NCI-H82 treated with DMSO at 0.1 percent for 48 hours (cell line): Measurements from ENCODE around the gene THAP4.

ENCODE experiments used
- DNase-seq: peaks from one replicate; lab custom pipeline; 2025; ENCODE audit not compliant: unreplicated experiment; lab: John Stamatoyannopoulos, UW

THAP4 gene

DNA sequence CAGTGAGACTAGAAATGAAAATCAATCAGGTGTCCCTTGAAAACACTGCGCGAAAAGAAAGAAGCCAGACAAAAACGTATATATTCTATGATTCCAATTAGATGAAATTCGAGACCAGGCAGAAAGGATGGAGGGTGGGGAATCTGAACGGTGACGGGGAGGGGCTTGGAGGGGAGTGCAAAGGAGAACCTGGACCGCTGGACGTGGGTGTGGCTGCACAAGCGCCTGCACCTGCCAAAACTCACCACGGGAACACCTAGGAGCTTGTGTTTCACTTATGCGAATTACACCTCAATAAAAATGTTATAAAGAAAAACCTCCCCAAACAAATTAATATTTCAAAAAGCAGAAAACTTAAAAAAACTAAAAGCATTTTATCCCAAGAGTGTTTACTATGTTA, 21.9 kb downstream of the THAP4 start:
- DNase-seq: no peak

- no peak for DNase-seq
Observed at GRCh38 chr2:241613017-241613780, 23.8 kb downstream of the THAP4 start.

- DNase-seq: no peak
Observed at GRCh38 chr2:241612156-241613016, 24.6 kb downstream of the THAP4 start.

- DNase-seq: no peak
Observed at GRCh38 chr2:241611062-241611461, 25.9 kb downstream of the THAP4 start.

DNA sequence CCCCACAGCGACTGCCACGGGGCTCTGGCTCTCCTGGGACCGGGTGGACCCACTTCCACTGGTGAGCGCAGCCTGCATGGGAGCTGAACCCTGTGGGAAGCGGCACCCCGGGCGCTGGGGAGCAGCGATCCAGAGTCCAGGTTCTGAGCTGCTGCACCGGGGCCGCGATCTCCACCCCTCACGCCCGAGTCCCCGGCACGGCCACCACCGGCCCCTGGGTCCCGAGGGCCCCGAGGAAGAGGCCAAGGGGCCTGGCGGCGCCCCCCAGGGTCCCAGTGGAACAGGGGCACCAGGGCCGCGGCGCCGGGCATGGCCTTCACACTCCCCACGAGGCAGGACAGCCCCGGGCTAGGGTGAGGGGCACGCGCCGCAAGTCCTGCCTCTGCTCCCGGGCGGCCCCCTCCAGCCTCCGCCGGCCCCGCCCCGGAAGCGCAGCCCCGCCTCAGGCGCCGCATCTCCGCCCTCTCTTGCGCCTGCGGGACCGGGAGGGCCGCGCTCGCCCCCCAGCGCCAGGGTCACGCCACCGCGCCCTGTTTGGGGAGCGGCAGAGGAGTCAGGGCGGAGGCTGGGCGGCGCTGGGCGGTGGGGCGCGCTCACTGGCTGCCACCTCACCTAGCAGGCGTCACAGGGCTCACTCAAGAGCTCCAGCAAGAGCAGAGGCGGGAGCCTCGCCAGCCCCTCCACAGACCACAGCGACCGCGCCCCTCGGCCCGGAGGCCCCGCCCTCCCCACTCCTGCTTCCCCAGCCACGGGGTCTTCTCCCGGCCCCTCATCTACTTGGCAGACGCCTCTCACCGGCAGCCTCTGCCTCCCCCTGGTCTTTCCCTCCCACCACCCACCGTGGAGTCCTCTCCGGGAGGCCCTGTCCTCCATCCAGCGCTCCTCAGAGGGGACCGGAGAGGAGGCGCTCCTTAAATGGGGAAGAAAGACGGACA, 26.8 kb downstream of the THAP4 start:
- DNase-seq: peak; percentile 37

- DNase-seq: no peak
Observed at GRCh38 chr2:241608881-241609280, 28.1 kb downstream of the THAP4 start.

- no peak for DNase-seq
Observed at GRCh38 chr2:241607162-241607885, 29.6 kb downstream of the THAP4 start.

GRCh38 chr2:241606186-241606585, 30.8 kb downstream of the THAP4 start:
- no peak for DNase-seq

DNA sequence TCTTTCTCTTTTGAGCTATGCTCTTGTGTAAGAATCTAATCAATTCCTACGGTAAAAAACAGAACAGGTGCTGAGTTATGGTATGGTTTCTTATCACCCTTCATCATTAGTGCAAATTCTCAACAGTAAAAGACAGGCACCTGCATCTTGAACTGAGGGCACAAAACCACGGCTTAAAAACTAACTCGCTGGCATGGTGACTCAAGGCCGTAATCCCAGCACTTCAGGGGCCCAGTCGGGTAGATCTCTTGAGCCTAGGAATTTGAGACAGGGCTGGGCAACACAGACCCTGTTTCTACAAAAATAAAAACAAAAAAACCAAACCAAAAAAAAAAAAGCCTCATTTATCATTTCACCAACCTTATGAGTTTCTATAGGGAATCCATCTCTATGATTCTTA, 33.3 kb downstream of the THAP4 start:
- DNase-seq: no peak

- DNase-seq: no peak
Observed at GRCh38 chr2:241602720-241603119, 34.2 kb downstream of the THAP4 start.

GRCh38 chr2:241601841-241602240, 35.1 kb downstream of the THAP4 start:
- DNase-seq: no peak

DNA sequence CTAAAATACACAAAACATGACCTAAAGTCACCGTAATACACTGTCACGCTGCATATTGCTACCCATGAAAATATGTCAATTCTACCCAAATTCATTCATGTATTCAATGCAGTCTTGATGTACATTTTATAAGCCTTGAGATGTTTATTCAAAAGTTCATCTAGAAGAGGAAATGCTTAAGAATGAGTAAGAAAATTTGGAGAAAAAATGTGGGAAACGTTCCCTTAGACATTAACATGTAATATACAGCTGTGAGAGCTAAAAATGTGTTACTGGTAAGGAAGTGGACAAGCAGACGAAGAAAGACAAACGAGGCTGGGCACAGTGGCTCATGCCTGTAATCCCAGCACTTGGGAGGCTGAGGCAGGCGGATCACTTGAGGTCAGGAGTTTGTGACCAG, 37.3 kb downstream of the THAP4 start:
- no peak for DNase-seq

GRCh38 chr2:241598487-241598886, 38.5 kb downstream of the THAP4 start:
- DNase-seq: no peak

DNA sequence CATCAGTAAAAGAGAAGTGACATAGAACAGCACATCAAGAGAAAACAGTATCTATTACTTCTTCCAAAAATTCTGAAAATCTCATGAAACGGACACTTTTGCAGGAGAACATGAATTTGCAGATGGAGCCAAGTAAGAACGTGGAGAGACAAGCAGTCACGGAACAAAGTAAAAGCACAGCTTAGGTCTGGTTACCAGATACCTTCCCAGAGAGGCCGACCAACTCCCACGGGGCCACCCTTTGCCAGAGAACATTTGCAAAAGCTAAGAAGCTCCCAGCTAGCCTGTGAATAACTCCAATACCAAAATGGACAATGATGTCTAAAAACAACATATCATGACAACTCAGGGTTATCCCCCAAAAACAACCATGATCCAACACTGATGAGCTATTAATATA, 38.9 kb downstream of the THAP4 start:
- no peak for DNase-seq

- DNase-seq: no peak
Observed at GRCh38 chr2:241597561-241597960, 39.4 kb downstream of the THAP4 start.

GRCh38 chr2:241595600-241596140, 41.3 kb downstream of the THAP4 start:
- no peak for DNase-seq

DNA sequence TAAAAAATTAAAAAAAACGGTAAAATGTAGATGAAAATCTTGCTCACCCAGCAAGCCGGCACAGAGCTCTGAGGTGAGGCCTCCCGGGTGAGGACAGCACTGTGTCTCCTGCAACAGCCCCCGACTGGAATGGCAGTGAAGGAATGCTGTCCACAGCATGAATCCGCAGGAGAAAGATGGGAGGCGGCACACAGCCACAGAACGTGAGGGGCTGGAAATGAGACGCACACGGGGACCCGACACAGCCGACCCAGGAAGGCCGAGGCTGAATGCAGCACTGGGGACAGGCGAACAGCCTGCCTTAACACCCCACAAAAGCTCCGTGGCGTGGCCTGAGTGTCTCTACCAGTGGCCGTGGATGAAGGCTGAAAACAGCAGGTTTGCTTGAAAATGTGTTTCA, 43.7 kb downstream of the THAP4 start:
- no peak for DNase-seq

DNA sequence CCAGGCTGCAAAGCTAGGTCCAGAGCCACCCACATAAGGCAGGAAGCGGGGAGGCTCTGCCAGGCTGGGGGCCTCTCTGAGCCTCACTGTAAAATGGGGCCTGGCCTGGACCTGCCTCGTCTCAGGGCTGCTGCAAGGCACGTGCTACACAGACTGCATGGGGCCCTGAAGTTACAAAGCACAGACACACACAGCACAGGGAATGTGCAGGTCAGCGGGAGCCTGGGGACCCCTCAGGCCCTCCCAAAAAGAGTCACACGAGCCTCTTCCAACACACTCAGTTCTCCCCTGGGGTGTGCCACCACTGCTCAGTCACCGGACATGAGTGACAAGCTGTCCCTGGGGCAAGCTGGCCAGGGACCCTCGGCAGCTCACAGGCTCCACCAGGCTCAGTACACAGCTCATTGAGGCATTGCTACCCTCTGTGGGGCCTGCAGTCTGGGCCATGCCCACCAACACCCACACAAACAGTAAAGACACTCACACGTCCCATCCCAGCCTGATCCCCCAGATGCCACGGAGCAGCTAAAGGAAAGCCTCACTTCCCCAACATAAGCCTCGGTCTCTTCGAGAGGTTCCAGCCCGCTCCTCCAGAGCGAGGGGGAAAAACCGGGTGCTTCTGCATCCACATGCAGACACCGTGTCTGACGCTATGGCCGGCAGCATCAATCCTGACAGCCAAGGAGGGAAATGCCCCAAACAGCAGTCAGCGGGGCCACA, 44.7 kb downstream of the THAP4 start:
- no peak for DNase-seq
